ENCODE data around the gene COX19.

The COX19 gene

GRCh38 chr7:978049-978346 is 2.6 kb upstream of the COX19 start:
- no peak for TF ChIP-seq CTCF (IDR thresholded peaks at IDR 0.05; ENCODE audit: low read depth, low read length)

GRCh38 chr7:977326-978048 is 2.1 kb upstream of the COX19 start:
- TF ChIP-seq CTCF (IDR thresholded peaks at IDR 0.05; ENCODE audit: low read depth, low read length): no peak
- no peak overlapping the region for H3K4me3 ChIP-seq (ENCODE audit: low read depth, low read length)

More at GRCh38 chr7:978049-978346, 2.6 kb upstream of the COX19 start:
- H3K4me3 ChIP-seq (ENCODE audit: low read depth, low read length): no peak overlapping the region

- no peak overlapping the region for H3K4me3 ChIP-seq (ENCODE audit: low read depth, low read length)
These were observed 1.6 kb upstream of the COX19 start for GRCh38 chr7:976901-977325.

GRCh38 chr7:975702-976473 is 539 bp upstream of the COX19 start:
- no peak for TF ChIP-seq CTCF (IDR thresholded peaks at IDR 0.05; ENCODE audit: low read depth, low read length)
- peak overlapping the region; percentile 96 for H3K4me3 ChIP-seq (ENCODE audit: low read depth, low read length)

More at GRCh38 chr7:976901-977325, 1.6 kb upstream of the COX19 start:
- TF ChIP-seq CTCF (IDR thresholded peaks at IDR 0.05; ENCODE audit: low read depth, low read length): no peak

- no peak for TF ChIP-seq CTCF (IDR thresholded peaks at IDR 0.05; ENCODE audit: low read depth, low read length)
- peak overlapping the region; percentile 96 for H3K4me3 ChIP-seq (ENCODE audit: low read depth, low read length)
These were observed 1.2 kb downstream of the COX19 start for GRCh38 chr7:974172-974571.

GRCh38 chr7:973312-973711 is 2.0 kb downstream of the COX19 start:
- no peak overlapping the region for H3K4me3 ChIP-seq (ENCODE audit: low read depth, low read length)
- TF ChIP-seq CTCF (IDR thresholded peaks at IDR 0.05; ENCODE audit: low read depth, low read length): no peak

- no peak overlapping the region for H3K4me3 ChIP-seq (ENCODE audit: low read depth, low read length)
- TF ChIP-seq CTCF (IDR thresholded peaks at IDR 0.05; ENCODE audit: low read depth, low read length): no peak
These were observed 2.6 kb downstream of the COX19 start for GRCh38 chr7:972676-973309.

All from WI38 (cell line).